ENCODE measurements around the gene NEK8. TPM values are rescaled to one million over a fixed set of nuclear protein-coding genes. Genes with fewer than 3 reads are reported as not detected.

The NEK8 gene
- total RNA-seq, 2 donors from 2014 or later, result 2.9 to 18.5 TPM

GRCh38 chr17:28686296-28686695 is 42.3 kb upstream of the NEK8 start:
- TF ChIP-seq POLR2A (IDR thresholded peaks at IDR 0.05), result no peak
- no peak for TF ChIP-seq CTCF (IDR thresholded peaks at IDR 0.05)
- Histone ChIP-seq H3K4me1 (no peaks in the 10 kb centered on the region), H3K4me3 (no peak overlapping the region), H3K27ac (no peak overlapping the region), H3K36me3 (replicated peaks in 1 of 2; ENCODE audit: insufficient read depth in 1 of 2, low read depth in 2 of 2) (peaks cover 42 to 82% of the 10 kb centered on the region in 2 donors), H3K27me3 (no peaks in the 10 kb centered on the region), H3K9me3 (no peaks in the 10 kb centered on the region)
- no peak for ATAC-seq
- WGBS, 2 donors, result 81 to 86% methylated on average over 4 of the region's 4 CpGs
- no peak for DNase-seq
- intact Hi-C loops (cut with DNase I), result no loop called here

DNA sequence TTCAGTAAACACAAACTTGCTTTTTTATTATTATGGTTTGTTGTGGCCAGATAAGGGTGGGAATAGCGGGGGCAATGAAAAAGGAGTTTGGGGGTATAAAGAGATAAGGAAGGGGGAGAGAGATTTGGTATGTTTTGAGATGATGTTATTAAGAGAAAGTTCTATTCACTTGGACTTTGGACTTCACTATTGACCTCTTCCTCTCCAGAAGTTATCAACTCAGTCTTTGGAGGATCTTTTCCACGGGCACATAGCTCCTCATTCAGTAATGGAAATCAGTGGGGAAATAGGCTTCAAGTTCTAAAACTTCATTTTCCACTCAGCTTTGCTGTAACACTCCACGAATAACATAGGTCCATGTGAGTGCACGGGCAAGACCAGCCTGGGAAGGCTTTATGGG is 40.1 kb upstream of the NEK8 start:
- peaks cover 27 to 63% of the 10 kb centered on the region in 2 donors for H3K36me3 ChIP-seq (replicated peaks in 1 of 2; ENCODE audit: insufficient read depth in 1 of 2, low read depth in 2 of 2)

DNA sequence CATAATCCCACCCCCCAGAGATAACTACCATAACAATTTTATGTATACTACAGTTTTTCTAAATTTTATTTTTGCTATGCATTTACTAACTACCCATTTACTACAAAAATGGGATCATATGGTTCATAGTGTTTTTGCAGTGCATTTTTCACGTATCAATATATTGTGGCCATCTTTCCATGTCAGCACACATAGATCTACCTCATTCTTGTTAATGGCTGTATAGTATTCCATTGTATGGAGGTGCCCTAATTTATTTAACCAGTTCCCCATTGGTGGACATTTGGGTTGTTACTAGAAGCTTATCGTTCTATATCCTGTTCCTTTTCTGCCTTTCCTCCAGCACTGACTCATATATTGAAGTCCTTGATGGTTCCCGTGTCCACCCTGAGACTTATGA is 39.6 kb upstream of the NEK8 start:
- no peak overlapping the region for H3K4me3 ChIP-seq
- no peak for DNase-seq
- WGBS, 2 donors, result 95 to 97% methylated on average over 3 of the region's 3 CpGs
- intact Hi-C loops (cut with DNase I), result no loop called here
- TF ChIP-seq CTCF (IDR thresholded peaks at IDR 0.05) (no peak), POLR2A (IDR thresholded peaks at IDR 0.05) (no peak)
- no peak for ATAC-seq
- H3K27me3 ChIP-seq, result no peaks in the 10 kb centered on the region
- H3K36me3 ChIP-seq (replicated peaks in 1 of 2; ENCODE audit: insufficient read depth in 1 of 2, low read depth in 2 of 2), result peaks cover 27 to 68% of the 10 kb centered on the region in 2 donors
- H3K4me1 ChIP-seq, result no peaks in the 10 kb centered on the region
- H3K27ac ChIP-seq, result no peak overlapping the region
- H3K9me3 ChIP-seq, result no peaks in the 10 kb centered on the region

More for the DNA sequence above, 40.1 kb upstream of the NEK8 start:
- WGBS, 2 donors, result 90 to 95% methylated on average over 4 of the region's 4 CpGs
- no peak for ATAC-seq
- no peak for TF ChIP-seq POLR2A (IDR thresholded peaks at IDR 0.05)
- no peak for TF ChIP-seq CTCF (IDR thresholded peaks at IDR 0.05)
- Histone ChIP-seq H3K9me3 (no peaks in the 10 kb centered on the region), H3K4me3 (no peak overlapping the region), H3K4me1 (no peaks in the 10 kb centered on the region), H3K27ac (no peak overlapping the region), H3K27me3 (no peaks in the 10 kb centered on the region)
- intact Hi-C loops (cut with DNase I), result no loop called here
- no peak for DNase-seq

DNA sequence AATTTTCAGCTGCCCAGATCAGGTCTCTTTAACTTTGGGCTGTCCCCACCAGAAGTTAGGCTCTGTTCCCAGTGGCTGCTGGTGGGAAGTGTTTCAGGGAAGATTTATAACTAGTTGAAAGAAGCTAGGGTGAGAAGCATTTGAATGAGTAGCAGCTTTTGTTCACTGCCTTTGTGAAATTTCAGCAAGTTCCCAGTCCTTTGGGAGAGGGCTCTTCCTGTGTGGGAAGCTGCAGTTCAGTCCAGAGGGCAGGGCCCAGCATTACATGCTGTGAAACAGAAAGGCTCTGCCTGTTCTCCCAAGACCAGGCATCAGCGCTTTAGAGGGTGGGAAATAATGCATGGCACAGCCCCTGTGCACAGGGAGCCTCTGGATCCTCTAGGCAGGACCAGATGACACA is 34.7 kb upstream of the NEK8 start:
- Histone ChIP-seq H3K27ac (no peak overlapping the region), H3K9me3 (no peaks in the 10 kb centered on the region), H3K36me3 (replicated peaks in 1 of 2; ENCODE audit: insufficient read depth in 1 of 2, low read depth in 2 of 2) (peaks cover 27 to 52% of the 10 kb centered on the region in 2 donors), H3K4me1 (peaks cover 9% of the 10 kb centered on the region), H3K27me3 (no peaks in the 10 kb centered on the region), H3K4me3 (no peak overlapping the region)
- ATAC-seq (no peak), DNase-seq (no peak)
- WGBS, 2 donors, result 87 to 100% methylated on average over 1 of the region's 1 CpG
- intact Hi-C loops (cut with DNase I), result no loop called here
- TF ChIP-seq CTCF (IDR thresholded peaks at IDR 0.05) (no peak), POLR2A (IDR thresholded peaks at IDR 0.05) (no peak)

- DNase-seq (peak in 2 of 4 donors; percentile 21 to 36), ATAC-seq (peak; percentile 49)
- H3K27me3 ChIP-seq, result no peaks in the 10 kb centered on the region
- TF ChIP-seq CTCF (IDR thresholded peaks at IDR 0.05), result peak in 1 of 7 experiments; percentile 7
- TF ChIP-seq POLR2A (IDR thresholded peaks at IDR 0.05), result peak in 1 of 3 donors; percentile 11
- WGBS, 2 donors, result 49 to 69% methylated on average over 6 of the region's 6 CpGs
- peaks cover 9% of the 10 kb centered on the region for H3K4me1 ChIP-seq
- H3K27ac ChIP-seq, result peak overlapping the region in 1 of 4 donors; percentile 15
- H3K9me3 ChIP-seq, result no peaks in the 10 kb centered on the region
- H3K4me3 ChIP-seq, result no peak overlapping the region
- peaks cover 0 to 67% of the 10 kb centered on the region in 2 donors for H3K36me3 ChIP-seq (replicated peaks in 1 of 2; ENCODE audit: insufficient read depth in 1 of 2, low read depth in 2 of 2)
- intact Hi-C loops (cut with DNase I), result no loop called here
Measured at GRCh38 chr17:28698253-28698941, 30.2 kb upstream of the NEK8 start.

Data from body of pancreas (tissue), 4 donors.